ENCODE measurements around the gene CENPK. TPM values are rescaled to one million over a fixed set of nuclear protein-coding genes. Genes with fewer than 3 reads are reported as not detected.

The CENPK gene
- polyA plus RNA-seq, 1 of the 3 experiments (the other 2 are of a cell fraction): 5.4 TPM

GRCh38 chr5:65475336-65475735 lies 87.6 kb downstream of the CENPK start:
- peak overlapping the region; percentile 37; the same call in 1 of the 2 replicates for H3K4me2 ChIP-seq
- POLR2A ChIA-PET: no interaction called here
- 86% methylated on average over 4 of the region's 4 CpGs for whole genome bisulfite sequencing (ENCODE audit: low lambda C conversion rate)
- DNase-seq: no peak
- no peak overlapping the region for H3K9ac ChIP-seq
- H3K9me3 ChIP-seq: no peaks in the 10 kb centered on the region
- peaks cover 7% of the 10 kb centered on the region in 2 experiments; a peak in 2 of 4 replicates for H3K4me1 ChIP-seq (ENCODE audit: control insufficient read depth in 1 of 2, insufficient read depth in 2 of 2, low read depth in 1 of 2, low read length in 1 of 2)
- peaks cover 6% of the 10 kb centered on the region for H3F3A ChIP-seq (replicated peaks; ENCODE audit: insufficient read depth)
- H3K79me2 ChIP-seq (ENCODE audit: insufficient read depth): peaks cover 100% of the 10 kb centered on the region
- peak overlapping the region in 1 of 2 experiments; percentile 43; a peak in 2 of 4 replicates for H3K27ac ChIP-seq (ENCODE audit: low read depth in 2 of 2, low read length in 1 of 2)
- peak overlapping the region in 1 of 2 experiments; percentile 2; a peak in 1 of 4 replicates for H3K4me3 ChIP-seq (ENCODE audit: low read depth in 2 of 2, low read length in 1 of 2)
- TF ChIP-seq ELF1 (IDR thresholded peaks at IDR 0.05): no peak
- no peak for TF ChIP-seq FOXM1 (IDR thresholded peaks at IDR 0.05; ENCODE audit: low read depth)
- no peak for TF ChIP-seq NRF1 (IDR thresholded peaks at IDR 0.05; ENCODE audit: low read depth, low read length)
- TF ChIP-seq ZBTB33 (IDR thresholded peaks at IDR 0.05; ENCODE audit: borderline replicate concordance, low read depth): no peak
- no peak for TF ChIP-seq SMC3 (IDR thresholded peaks at IDR 0.05; ENCODE audit: low read depth, low read length)
- no peak for TF ChIP-seq YY1 (IDR thresholded peaks at IDR 0.05; ENCODE audit: low read depth)
- no peak for TF ChIP-seq TEAD4 (IDR thresholded peaks at IDR 0.05; ENCODE audit: borderline replicate concordance, insufficient read depth)
- no peak for TF ChIP-seq GABPA (IDR thresholded peaks at IDR 0.05; ENCODE audit: low read depth)
- no peak for TF ChIP-seq USF2 (IDR thresholded peaks at IDR 0.05; ENCODE audit: borderline replicate concordance, low read depth, low read length)
- TF ChIP-seq MXI1 (IDR thresholded peaks at IDR 0.05; ENCODE audit: low read depth, low read length): no peak
- no peak for TF ChIP-seq GATA2 (CRISPR knock-in tag; IDR thresholded peaks at IDR 0.05)
- no peak for TF ChIP-seq RXRA (IDR thresholded peaks at IDR 0.05; ENCODE audit: borderline replicate concordance, low read depth)
- TF ChIP-seq CHD2 (IDR thresholded peaks at IDR 0.05; ENCODE audit: low read length, partially characterized antibody): no peak
- no peak for TF ChIP-seq EZH2phosphoT487 (IDR thresholded peaks at IDR 0.05; ENCODE audit: borderline replicate concordance, low read depth)
- H3K27me3 ChIP-seq (ENCODE audit: insufficient read depth): no peaks in the 10 kb centered on the region
- no peak overlapping the region for H2AFZ ChIP-seq (ENCODE audit: low read depth)
- CTCF ChIA-PET: interaction anchor here (1.5 kb wide), 1 partner anchor 16 kb away, joined by 3 read pairs; no protein-coding TSS in a partner anchor
- H3K9me2 ChIP-seq: no peaks in the 10 kb centered on the region
- H3K36me3 ChIP-seq (replicated peaks in 1 of 2; ENCODE audit: control insufficient read depth in 1 of 2, insufficient read depth in 2 of 2, low read length in 1 of 2): peaks cover 2 to 45% of the 10 kb centered on the region in 2 experiments
- no peaks in the 10 kb centered on the region for H4K20me1 ChIP-seq (ENCODE audit: insufficient read depth)

GRCh38 chr5:65474130-65474711 lies 88.7 kb downstream of the CENPK start:
- H3K9me3 ChIP-seq: no peaks in the 10 kb centered on the region
- no peaks in the 10 kb centered on the region for H3K9me2 ChIP-seq
- ChIA-PET POLR2A (no interaction called here), CTCF (no interaction called here)
- no peaks in the 10 kb centered on the region for H3K27me3 ChIP-seq (ENCODE audit: insufficient read depth)
- H3K36me3 ChIP-seq (replicated peaks in 1 of 2; ENCODE audit: control insufficient read depth in 1 of 2, insufficient read depth in 2 of 2, low read length in 1 of 2): peaks cover 2 to 54% of the 10 kb centered on the region in 2 experiments
- H3K4me2 ChIP-seq: peak overlapping the region; percentile 37
- H3K79me2 ChIP-seq (ENCODE audit: insufficient read depth): peaks cover 100% of the 10 kb centered on the region
- H3K9ac ChIP-seq: peak overlapping the region; percentile 13; the same call in 1 of the 2 replicates
- no peak overlapping the region; a peak in 1 of 4 replicates for H3K4me3 ChIP-seq (ENCODE audit: low read depth in 2 of 2, low read length in 1 of 2)
- H4K20me1 ChIP-seq (ENCODE audit: insufficient read depth): no peaks in the 10 kb centered on the region
- H3K4me1 ChIP-seq (ENCODE audit: control insufficient read depth in 1 of 2, insufficient read depth in 2 of 2, low read depth in 1 of 2, low read length in 1 of 2): peaks cover 3 to 7% of the 10 kb centered on the region in 2 experiments; a peak in 2 of 4 replicates
- WGBS (ENCODE audit: low lambda C conversion rate): 63% methylated on average over 3 of the region's 3 CpGs
- peak overlapping the region in 1 of 2 experiments; percentile 43; a peak in 1 of 4 replicates for H3K27ac ChIP-seq (ENCODE audit: low read depth in 2 of 2, low read length in 1 of 2)
- no peak for DNase-seq
- peak overlapping the region; percentile 36; the same call in 1 of the 2 replicates for H2AFZ ChIP-seq (ENCODE audit: low read depth)
- peaks cover 8% of the 10 kb centered on the region for H3F3A ChIP-seq (replicated peaks; ENCODE audit: insufficient read depth)
- TF ChIP-seq REST (IDR thresholded peaks at IDR 0.05; ENCODE audit: low read depth, low read length) (no peak), JUND (IDR thresholded peaks at IDR 0.05) (no peak), FOSL2 (IDR thresholded peaks at IDR 0.05; ENCODE audit: borderline replicate concordance, low read depth) (no peak), RCOR1 (IDR thresholded peaks at IDR 0.05; ENCODE audit: low read length) (no peak), ELF1 (IDR thresholded peaks at IDR 0.05) (no peak), GABPA (IDR thresholded peaks at IDR 0.05; ENCODE audit: low read depth) (no peak), USF2 (IDR thresholded peaks at IDR 0.05; ENCODE audit: borderline replicate concordance, low read depth, low read length) (no peak), TAF1 (IDR thresholded peaks at IDR 0.05; ENCODE audit: borderline replicate concordance, low read depth, low read length) (no peak), GATA2 (CRISPR knock-in tag; IDR thresholded peaks at IDR 0.05) (no peak), NFIC (IDR thresholded peaks at IDR 0.05; ENCODE audit: borderline replicate concordance) (no peak)

Data from SK-N-SH (cell line).